GM23338 (cell line): ENCODE measurements around the gene CNTNAP2.

Experiments used
- CREB1 ChIP-seq: fragments of 250-450 bp; sonication (Bioruptor Pico); IDR thresholded peaks from 2 replicates; pipeline ENCODE4 v1.5.0; 2020; ENCODE audit warnings: low read depth, mild to moderate bottlenecking, moderate library complexity
- EZH2 ChIP-seq: fragments of 200-600 bp; sonication (generic); IDR thresholded peaks from one replicate; pipeline ENCODE4 v1.8.0; 2017; ENCODE audit warnings: antibody characterized with exemption, mild to moderate bottlenecking, low read depth; ENCODE audit not compliant: unreplicated experiment
- EZH2phosphoT487 ChIP-seq: fragments of 200-600 bp; sonication (generic); IDR thresholded peaks from one replicate; pipeline ENCODE4 v1.8.1; 2018; ENCODE audit warnings: antibody characterized with exemption; ENCODE audit not compliant: unreplicated experiment
- JUNB ChIP-seq: IDR thresholded peaks from one replicate; pipeline ENCODE4 v1.6.1; 2016; ENCODE audit warnings: antibody characterized with exemption; ENCODE audit not compliant: unreplicated experiment
- POLR2AphosphoS5 ChIP-seq: IDR thresholded peaks from 2 replicates; pipeline ENCODE4 v1.6.1; 2016; ENCODE audit warnings: antibody characterized with exemption, low read depth
- STAT1 ChIP-seq: IDR thresholded peaks from one replicate; pipeline ENCODE4 v1.6.1; 2016; ENCODE audit warnings: antibody characterized with exemption; ENCODE audit not compliant: unreplicated experiment
- ZNF114 ChIP-seq: fragments of 250-450 bp; sonication (Bioruptor Pico); IDR thresholded peaks from 2 replicates; pipeline ENCODE4 v1.5.0; 2020; ENCODE audit warnings: mild to moderate bottlenecking, moderate library complexity
- ZNF331 ChIP-seq: fragments of 250-450 bp; sonication (Bioruptor Pico); IDR thresholded peaks from 2 replicates; pipeline ENCODE4 v1.5.0; 2020; ENCODE audit warnings: low read depth, mild to moderate bottlenecking, moderate library complexity
- TF ChIP-seq, protein P1 (sequence below): IDR thresholded peaks from one replicate; pipeline ENCODE4 v1.6.1; 2018; ENCODE audit warnings: antibody characterized with exemption; ENCODE audit not compliant: unreplicated experiment
- TF ChIP-seq, protein P2 (sequence below), 2 experiments: fragments of 200-600 bp in 1 of 2; sonication (generic) in 1 of 2; conservative IDR thresholded peaks; 2 replicates each; pipeline versions ENCODE4 v1.5.1 to v1.6.1; 2016 to 2017; ENCODE audit warnings: antibody characterized with exemption in 2 of 2, low read depth in 2 of 2, mild to moderate bottlenecking in 2 of 2, moderate library complexity in 1 of 2
- TF ChIP-seq, protein P3 (sequence below): IDR thresholded peaks from 2 replicates; pipeline ENCODE4 v1.6.1; 2016; ENCODE audit warnings: antibody characterized with exemption
- TF ChIP-seq, protein P4 (sequence below): fragments of 250-450 bp; sonication (Bioruptor Pico); IDR thresholded peaks from 2 replicates; pipeline ENCODE4 v1.5.0; 2020; ENCODE audit warnings: mild to moderate bottlenecking, moderate library complexity

DNA sequence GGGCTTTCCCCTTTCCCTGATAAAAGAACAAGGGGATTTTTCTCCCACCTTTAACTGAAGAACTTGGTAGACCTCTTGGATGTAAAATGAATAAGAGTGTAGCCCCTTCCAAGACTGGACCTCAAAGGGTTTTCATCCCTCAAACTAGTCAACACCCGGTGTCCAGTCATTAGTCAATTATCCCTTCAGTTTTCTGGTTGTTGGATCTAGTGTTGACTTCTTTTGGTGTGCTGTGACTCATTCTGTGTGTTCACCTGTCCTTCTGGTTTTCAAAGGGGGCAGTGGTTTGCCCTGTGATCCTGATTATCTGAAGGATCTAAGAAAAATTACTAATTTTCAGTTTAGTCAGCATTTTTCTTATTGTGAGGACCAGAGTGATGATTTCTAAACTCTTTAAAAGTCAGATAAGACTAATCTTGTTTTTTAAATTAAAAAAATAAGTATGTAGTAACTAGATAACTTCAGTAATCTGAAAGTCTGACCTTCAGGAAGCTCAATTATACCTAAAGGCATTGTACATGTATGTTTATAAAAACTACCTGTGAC, 583.5 kb downstream of the CNTNAP2 start:
- TF ChIP-seq EZH2phosphoT487 (no peak), EZH2 (no peak), CREB1 (CRISPR knock-in tag) (no peak), POLR2AphosphoS5 (no peak), JUNB (no peak), ZNF114 (CRISPR knock-in tag) (no peak), STAT1 (no peak), ZNF331 (CRISPR knock-in tag) (no peak)
- TF ChIP-seq, protein P1, sequence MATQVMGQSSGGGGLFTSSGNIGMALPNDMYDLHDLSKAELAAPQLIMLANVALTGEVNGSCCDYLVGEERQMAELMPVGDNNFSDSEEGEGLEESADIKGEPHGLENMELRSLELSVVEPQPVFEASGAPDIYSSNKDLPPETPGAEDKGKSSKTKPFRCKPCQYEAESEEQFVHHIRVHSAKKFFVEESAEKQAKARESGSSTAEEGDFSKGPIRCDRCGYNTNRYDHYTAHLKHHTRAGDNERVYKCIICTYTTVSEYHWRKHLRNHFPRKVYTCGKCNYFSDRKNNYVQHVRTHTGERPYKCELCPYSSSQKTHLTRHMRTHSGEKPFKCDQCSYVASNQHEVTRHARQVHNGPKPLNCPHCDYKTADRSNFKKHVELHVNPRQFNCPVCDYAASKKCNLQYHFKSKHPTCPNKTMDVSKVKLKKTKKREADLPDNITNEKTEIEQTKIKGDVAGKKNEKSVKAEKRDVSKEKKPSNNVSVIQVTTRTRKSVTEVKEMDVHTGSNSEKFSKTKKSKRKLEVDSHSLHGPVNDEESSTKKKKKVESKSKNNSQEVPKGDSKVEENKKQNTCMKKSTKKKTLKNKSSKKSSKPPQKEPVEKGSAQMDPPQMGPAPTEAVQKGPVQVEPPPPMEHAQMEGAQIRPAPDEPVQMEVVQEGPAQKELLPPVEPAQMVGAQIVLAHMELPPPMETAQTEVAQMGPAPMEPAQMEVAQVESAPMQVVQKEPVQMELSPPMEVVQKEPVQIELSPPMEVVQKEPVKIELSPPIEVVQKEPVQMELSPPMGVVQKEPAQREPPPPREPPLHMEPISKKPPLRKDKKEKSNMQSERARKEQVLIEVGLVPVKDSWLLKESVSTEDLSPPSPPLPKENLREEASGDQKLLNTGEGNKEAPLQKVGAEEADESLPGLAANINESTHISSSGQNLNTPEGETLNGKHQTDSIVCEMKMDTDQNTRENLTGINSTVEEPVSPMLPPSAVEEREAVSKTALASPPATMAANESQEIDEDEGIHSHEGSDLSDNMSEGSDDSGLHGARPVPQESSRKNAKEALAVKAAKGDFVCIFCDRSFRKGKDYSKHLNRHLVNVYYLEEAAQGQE: no peak
- TF ChIP-seq, protein P2, sequence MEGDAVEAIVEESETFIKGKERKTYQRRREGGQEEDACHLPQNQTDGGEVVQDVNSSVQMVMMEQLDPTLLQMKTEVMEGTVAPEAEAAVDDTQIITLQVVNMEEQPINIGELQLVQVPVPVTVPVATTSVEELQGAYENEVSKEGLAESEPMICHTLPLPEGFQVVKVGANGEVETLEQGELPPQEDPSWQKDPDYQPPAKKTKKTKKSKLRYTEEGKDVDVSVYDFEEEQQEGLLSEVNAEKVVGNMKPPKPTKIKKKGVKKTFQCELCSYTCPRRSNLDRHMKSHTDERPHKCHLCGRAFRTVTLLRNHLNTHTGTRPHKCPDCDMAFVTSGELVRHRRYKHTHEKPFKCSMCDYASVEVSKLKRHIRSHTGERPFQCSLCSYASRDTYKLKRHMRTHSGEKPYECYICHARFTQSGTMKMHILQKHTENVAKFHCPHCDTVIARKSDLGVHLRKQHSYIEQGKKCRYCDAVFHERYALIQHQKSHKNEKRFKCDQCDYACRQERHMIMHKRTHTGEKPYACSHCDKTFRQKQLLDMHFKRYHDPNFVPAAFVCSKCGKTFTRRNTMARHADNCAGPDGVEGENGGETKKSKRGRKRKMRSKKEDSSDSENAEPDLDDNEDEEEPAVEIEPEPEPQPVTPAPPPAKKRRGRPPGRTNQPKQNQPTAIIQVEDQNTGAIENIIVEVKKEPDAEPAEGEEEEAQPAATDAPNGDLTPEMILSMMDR (conservative IDR thresholded peaks at IDR 0.05; ENCODE audit: low read depth in 2 of 2): no peak
- TF ChIP-seq, protein P3, sequence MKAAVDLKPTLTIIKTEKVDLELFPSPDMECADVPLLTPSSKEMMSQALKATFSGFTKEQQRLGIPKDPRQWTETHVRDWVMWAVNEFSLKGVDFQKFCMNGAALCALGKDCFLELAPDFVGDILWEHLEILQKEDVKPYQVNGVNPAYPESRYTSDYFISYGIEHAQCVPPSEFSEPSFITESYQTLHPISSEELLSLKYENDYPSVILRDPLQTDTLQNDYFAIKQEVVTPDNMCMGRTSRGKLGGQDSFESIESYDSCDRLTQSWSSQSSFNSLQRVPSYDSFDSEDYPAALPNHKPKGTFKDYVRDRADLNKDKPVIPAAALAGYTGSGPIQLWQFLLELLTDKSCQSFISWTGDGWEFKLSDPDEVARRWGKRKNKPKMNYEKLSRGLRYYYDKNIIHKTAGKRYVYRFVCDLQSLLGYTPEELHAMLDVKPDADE: no peak
- TF ChIP-seq, protein P4, sequence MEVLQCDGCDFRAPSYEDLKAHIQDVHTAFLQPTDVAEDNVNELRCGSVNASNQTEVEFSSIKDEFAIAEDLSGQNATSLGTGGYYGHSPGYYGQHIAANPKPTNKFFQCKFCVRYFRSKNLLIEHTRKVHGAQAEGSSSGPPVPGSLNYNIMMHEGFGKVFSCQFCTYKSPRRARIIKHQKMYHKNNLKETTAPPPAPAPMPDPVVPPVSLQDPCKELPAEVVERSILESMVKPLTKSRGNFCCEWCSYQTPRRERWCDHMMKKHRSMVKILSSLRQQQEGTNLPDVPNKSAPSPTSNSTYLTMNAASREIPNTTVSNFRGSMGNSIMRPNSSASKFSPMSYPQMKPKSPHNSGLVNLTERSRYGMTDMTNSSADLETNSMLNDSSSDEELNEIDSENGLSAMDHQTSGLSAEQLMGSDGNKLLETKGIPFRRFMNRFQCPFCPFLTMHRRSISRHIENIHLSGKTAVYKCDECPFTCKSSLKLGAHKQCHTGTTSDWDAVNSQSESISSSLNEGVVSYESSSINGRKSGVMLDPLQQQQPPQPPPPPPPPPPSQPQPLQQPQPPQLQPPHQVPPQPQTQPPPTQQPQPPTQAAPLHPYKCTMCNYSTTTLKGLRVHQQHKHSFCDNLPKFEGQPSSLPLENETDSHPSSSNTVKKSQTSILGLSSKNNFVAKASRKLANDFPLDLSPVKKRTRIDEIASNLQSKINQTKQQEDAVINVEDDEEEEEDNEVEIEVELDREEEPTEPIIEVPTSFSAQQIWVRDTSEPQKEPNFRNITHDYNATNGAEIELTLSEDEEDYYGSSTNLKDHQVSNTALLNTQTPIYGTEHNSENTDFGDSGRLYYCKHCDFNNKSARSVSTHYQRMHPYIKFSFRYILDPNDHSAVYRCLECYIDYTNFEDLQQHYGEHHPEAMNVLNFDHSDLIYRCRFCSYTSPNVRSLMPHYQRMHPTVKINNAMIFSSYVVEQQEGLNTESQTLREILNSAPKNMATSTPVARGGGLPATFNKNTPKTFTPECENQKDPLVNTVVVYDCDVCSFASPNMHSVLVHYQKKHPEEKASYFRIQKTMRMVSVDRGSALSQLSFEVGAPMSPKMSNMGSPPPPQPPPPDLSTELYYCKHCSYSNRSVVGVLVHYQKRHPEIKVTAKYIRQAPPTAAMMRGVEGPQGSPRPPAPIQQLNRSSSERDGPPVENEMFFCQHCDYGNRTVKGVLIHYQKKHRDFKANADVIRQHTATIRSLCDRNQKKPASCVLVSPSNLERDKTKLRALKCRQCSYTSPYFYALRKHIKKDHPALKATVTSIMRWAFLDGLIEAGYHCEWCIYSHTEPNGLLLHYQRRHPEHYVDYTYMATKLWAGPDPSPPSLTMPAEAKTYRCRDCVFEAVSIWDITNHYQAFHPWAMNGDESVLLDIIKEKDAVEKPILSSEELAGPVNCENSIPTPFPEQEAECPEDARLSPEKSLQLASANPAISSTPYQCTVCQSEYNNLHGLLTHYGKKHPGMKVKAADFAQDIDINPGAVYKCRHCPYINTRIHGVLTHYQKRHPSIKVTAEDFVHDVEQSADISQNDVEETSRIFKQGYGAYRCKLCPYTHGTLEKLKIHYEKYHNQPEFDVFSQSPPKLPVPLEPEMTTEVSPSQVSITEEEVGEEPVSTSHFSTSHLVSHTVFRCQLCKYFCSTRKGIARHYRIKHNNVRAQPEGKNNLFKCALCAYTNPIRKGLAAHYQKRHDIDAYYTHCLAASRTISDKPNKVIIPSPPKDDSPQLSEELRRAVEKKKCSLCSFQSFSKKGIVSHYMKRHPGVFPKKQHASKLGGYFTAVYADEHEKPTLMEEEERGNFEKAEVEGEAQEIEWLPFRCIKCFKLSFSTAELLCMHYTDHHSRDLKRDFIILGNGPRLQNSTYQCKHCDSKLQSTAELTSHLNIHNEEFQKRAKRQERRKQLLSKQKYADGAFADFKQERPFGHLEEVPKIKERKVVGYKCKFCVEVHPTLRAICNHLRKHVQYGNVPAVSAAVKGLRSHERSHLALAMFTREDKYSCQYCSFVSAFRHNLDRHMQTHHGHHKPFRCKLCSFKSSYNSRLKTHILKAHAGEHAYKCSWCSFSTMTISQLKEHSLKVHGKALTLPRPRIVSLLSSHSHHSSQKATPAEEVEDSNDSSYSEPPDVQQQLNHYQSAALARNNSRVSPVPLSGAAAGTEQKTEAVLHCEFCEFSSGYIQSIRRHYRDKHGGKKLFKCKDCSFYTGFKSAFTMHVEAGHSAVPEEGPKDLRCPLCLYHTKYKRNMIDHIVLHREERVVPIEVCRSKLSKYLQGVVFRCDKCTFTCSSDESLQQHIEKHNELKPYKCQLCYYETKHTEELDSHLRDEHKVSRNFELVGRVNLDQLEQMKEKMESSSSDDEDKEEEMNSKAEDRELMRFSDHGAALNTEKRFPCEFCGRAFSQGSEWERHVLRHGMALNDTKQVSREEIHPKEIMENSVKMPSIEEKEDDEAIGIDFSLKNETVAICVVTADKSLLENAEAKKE (CRISPR knock-in tag): no peak
